ENCODE data around the gene FUT7. TPM values are rescaled to one million over a fixed set of nuclear protein-coding genes. Genes with fewer than 3 reads are reported as not detected.
"Not testable (repeated sequence)": the region's sequence is repeated elsewhere in the genome, so short reads cannot be mapped to it uniquely, and the experiment has no call there.

The FUT7 gene
- total RNA-seq, 2 experiments from 2014 or later: 1.3 to 1.6 TPM

DNA sequence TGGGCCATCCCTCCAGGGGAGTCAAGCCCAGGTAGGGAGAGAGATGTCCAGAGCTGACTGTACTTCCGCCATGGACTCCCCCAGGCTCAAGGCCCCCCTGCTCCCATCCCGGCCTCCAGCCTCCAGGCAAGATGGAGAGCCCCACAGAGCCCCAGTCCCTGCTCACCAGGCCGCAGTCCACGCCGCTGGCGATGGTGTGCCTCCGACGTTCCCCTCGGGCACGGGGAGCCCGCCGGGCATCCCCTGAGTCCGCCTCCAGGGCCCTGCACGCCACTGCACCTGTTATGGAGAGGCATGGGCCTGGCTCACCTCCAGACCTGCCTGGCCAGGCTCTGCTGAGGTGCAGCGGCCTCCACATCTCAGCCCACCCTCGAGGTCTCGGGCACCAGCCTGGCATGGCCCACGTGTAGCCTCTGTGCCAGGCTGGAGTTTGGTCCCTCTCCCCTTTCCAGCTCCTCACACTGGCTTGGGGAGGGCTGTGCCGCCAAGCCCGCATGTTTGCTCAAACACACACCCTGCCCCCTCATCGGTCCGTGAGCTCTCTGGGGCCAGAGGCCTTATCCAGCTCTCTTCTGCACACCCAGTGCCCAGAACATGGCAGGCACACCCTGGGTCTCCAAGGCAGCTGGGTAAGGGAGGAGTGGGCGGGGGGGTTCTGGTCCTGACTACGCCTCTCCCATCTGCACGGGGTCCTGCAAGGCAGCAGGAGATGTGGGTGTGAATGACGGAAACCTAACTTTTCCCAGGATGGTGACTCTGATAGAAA lies 34.4 kb upstream of the FUT7 start:
- intact Hi-C loops (cut with DNase I, micrococcal nuclease): loop anchor here in 1 of 2 experiments (2.0 to 10.0 kb wide), 3 partner anchors 17 to 281 kb away; partner anchors contain the start of gene ABCA2
- H3K36me3 Mint-ChIP-seq (ENCODE audit: low read depth): peaks cover 2% of the 10 kb centered on the region
- H3K27ac Mint-ChIP-seq: no peak overlapping the region
- peaks cover 9% of the 10 kb centered on the region for H3K4me1 Mint-ChIP-seq
- no peak overlapping the region for H3K4me3 Mint-ChIP-seq
- ChIA-PET POLR2A (no interaction called here), CTCF (interaction anchor here (0.7 to 3.6 kb wide), 7 partner anchors 11 to 252 kb away, joined by 3 to 43 read pairs (median 6); partner anchors contain the start of genes MAN1B1 and NPDC1)
- DNase-seq (no peak), ATAC-seq (no peak)
- H3K27me3 Mint-ChIP-seq: no peaks in the 10 kb centered on the region
- H3K9me3 Mint-ChIP-seq (ENCODE audit: low read depth): no peaks in the 10 kb centered on the region

DNA sequence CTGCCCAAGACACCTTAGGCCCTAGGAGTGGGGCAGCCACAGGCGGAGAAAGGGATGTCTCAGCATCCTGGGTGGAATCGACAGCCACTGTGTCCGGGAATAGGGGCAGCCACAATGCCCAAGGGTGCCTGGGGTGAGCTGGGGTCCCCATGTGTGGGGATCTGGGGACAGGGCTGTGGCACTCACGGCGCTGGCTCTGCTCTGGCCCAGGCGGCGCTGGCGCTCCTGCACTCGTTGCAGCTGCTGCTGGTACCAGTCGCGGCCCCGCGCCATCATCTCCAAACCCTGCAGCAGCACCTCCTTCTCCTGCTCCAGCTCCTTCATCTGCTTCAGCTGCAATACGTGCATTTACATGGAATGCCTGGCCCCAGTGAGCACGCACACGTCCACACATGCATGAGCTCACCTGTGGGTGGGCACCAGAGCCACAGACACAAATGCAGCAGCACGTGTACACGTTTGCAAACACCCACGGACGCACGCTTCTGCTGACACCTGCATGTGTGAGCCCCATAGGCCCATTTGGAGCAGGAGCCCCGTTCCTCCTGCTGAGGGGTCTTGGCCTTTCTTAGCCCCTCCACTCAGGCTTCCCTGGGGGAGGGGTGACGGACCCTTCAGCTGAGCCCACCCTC lies 33.6 kb upstream of the FUT7 start:
- H3K4me3 Mint-ChIP-seq: no peak overlapping the region
- no peaks in the 10 kb centered on the region for H3K27me3 Mint-ChIP-seq
- intact Hi-C loops (cut with DNase I, micrococcal nuclease): loop anchor here in 1 of 2 experiments (5.0 to 10.0 kb wide), 2 partner anchors 38 to 281 kb away; partner anchors contain the start of gene ABCA2
- POLR2A ChIA-PET: no interaction called here
- DNase-seq (no peak), ATAC-seq (no peak)
- H3K4me1 Mint-ChIP-seq: peaks cover 5% of the 10 kb centered on the region
- CTCF ChIA-PET: interaction anchor here (0.5 to 3.6 kb wide), 6 partner anchors 10 to 251 kb away, joined by 3 to 43 read pairs (median 4); partner anchors contain the start of genes MAN1B1 and NPDC1
- H3K27ac Mint-ChIP-seq: no peak overlapping the region
- H3K36me3 Mint-ChIP-seq (ENCODE audit: low read depth): peaks cover 2% of the 10 kb centered on the region
- H3K9me3 Mint-ChIP-seq (ENCODE audit: low read depth): no peaks in the 10 kb centered on the region

GRCh38 chr9:137064880-137065164 lies 32.9 kb upstream of the FUT7 start:
- CTCF ChIA-PET: interaction anchor here (0.5 to 2.5 kb wide), 8 partner anchors 9 to 335 kb away, joined by 3 to 11 read pairs (median 6); no protein-coding TSS in a partner anchor
- H3K27ac Mint-ChIP-seq: no peak overlapping the region
- no peaks in the 10 kb centered on the region for H3K9me3 Mint-ChIP-seq (ENCODE audit: low read depth)
- peaks cover 2% of the 10 kb centered on the region for H3K36me3 Mint-ChIP-seq (ENCODE audit: low read depth)
- no peaks in the 10 kb centered on the region for H3K27me3 Mint-ChIP-seq
- POLR2A ChIA-PET: no interaction called here
- DNase-seq (no peak), ATAC-seq (no peak)
- intact Hi-C loops (cut with DNase I, micrococcal nuclease): loop anchor here (1.0 to 10.0 kb wide), 4 partner anchors 19 to 280 kb away; partner anchors contain the start of genes ABCA2 (in 1 of the 2) and NPDC1 (in 1 of the 2)
- H3K4me3 Mint-ChIP-seq: no peak overlapping the region
- H3K4me1 Mint-ChIP-seq: peaks cover 5% of the 10 kb centered on the region

DNA sequence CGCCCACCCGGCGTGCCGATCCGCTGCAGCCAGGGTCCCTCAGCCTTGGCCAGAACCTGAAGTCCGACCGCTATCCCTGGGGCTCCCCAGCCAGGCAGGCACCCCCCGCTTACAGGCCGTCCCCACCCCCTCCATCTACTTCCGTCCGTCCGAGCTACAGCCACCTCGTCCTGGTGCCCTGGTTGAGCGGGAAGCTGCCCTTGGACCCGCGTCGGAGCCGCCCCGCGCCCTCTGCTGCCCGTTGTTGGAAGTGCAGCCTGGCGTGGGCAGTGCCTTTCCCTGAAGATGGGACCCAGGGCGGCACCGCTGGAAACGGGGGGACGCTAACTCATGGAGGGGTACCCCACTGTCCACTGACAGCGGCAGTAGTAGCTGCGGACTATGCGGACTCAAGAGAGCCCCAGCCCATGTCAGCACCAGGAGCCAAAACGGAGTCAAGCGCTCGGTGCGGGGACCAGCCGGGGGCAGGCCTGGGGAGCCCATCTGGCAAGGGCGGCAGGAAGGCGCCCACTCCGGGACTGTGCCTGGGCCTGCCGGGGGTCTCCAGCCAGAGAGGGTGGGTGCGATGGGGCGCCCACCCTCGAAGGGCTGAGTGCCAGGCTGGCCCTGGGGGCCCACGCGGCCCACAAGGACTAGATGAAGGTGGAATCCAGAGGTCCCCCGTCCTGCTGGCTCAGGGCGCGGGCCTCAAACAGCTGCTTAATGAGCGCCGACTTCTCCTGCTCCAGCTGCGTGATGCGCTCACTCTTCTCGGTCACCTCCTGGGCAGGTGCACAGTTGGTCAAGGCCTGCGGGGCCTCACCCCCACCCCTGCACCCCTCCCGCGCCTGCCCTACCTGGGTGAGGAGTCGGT lies 32.4 kb upstream of the FUT7 start:
- Mint-ChIP-seq H3K27me3 (no peaks in the 10 kb centered on the region), H3K36me3 (ENCODE audit: low read depth) (peaks cover 2% of the 10 kb centered on the region), H3K4me1 (peaks cover 5% of the 10 kb centered on the region), H3K4me3 (no peak overlapping the region), H3K27ac (no peak overlapping the region), H3K9me3 (ENCODE audit: low read depth) (no peaks in the 10 kb centered on the region)
- intact Hi-C loops (cut with DNase I, micrococcal nuclease): loop anchor here (1.0 to 10.0 kb wide), 3 partner anchors 18 to 279 kb away; partner anchors contain the start of gene NPDC1 (in 1 of the 2)
- DNase-seq: peak; percentile 79
- ChIA-PET POLR2A (no interaction called here), CTCF (interaction anchor here (0.5 to 2.5 kb wide), 17 partner anchors 8 to 335 kb away, joined by 3 to 14 read pairs (median 4); partner anchors contain the start of genes MAN1B1 and UAP1L1)
- no peak for ATAC-seq

DNA sequence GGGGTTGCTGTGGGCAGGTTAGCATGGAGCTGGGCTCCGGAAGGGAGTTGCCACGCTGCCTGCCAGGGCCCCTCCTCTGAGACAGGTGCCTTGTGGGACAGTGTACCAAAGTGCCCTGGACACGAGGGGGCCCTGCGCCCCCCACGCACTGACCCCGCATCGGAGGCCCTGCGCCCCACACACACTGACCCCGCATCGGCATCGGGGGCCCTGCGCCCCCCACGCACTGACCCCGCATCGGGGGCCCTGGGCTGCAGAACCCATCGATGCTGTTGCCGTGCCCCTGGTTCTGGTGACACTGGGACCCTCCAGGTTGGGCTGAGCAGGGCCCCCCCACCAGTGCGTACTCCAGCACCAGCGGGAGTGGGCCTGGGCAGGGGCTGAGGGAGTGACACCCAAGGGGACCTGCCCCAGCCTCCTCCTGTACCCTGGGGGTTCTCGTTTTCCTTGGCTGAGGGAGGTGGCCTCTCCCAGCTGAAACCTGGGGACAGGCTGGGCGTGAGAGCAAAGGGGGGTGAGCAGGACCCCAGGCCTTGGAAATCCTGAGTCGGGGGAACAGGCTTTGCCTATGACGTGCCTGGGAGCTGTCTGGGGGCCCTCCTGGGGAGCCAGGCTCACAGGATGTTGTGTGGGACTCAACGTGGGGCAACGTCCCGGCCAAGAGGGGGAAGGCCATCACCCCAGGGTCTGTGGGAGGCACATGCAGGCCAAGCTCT lies 31.6 kb upstream of the FUT7 start:
- POLR2A ChIA-PET: no interaction called here
- Mint-ChIP-seq H3K27ac (no peak overlapping the region), H3K36me3 (ENCODE audit: low read depth) (peaks cover 2% of the 10 kb centered on the region), H3K27me3 (no peaks in the 10 kb centered on the region), H3K4me1 (peaks cover 5% of the 10 kb centered on the region), H3K4me3 (no peak overlapping the region), H3K9me3 (ENCODE audit: low read depth) (no peaks in the 10 kb centered on the region)
- CTCF ChIA-PET: interaction anchor here (0.6 to 2.5 kb wide), 16 partner anchors 8 to 334 kb away, joined by 3 to 14 read pairs (median 4); partner anchors contain the start of genes MAN1B1 and UAP1L1
- intact Hi-C loops (cut with DNase I, micrococcal nuclease): loop anchor here (1.0 to 10.0 kb wide), 3 partner anchors 17 to 279 kb away; partner anchors contain the start of gene NPDC1 (in 1 of the 2)
- DNase-seq (no peak), ATAC-seq (no peak)

GRCh38 chr9:137062798-137063197 lies 30.9 kb upstream of the FUT7 start:
- H3K36me3 Mint-ChIP-seq (ENCODE audit: low read depth); ATAC-seq; DNase-seq; H3K4me1 Mint-ChIP-seq; H3K9me3 Mint-ChIP-seq (ENCODE audit: low read depth); H3K27me3 Mint-ChIP-seq; H3K4me3 Mint-ChIP-seq; H3K27ac Mint-ChIP-seq; POLR2A ChIA-PET: not testable (repeated sequence)
- CTCF ChIA-PET: interaction anchor here (2.5 kb wide), 1 partner anchor 28 kb away, joined by 7 read pairs; no protein-coding TSS in a partner anchor
- intact Hi-C loops (cut with DNase I, micrococcal nuclease): loop anchor here in 1 of 2 experiments (10.0 kb wide), 1 partner anchor 278 kb away; no protein-coding TSS in a partner anchor

DNA sequence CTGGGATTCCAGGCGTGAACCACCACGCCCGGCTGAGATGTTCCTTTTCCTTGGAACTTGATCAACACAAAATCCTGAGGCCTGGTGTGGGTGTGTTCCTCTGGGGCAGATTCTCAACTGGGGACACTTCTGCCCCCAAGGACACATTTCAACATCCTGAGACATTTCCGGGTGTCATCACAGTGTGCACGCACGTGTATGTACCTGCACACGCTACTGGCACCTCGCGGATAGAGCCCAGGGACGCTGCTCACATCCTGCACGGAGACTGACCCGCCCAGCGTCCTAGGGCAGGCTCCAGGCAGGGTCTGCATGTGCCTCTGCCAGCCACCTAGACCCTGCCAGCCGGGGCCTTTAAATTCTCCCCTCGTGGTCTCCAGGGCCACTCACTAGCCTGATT lies 30.5 kb upstream of the FUT7 start:
- H3K36me3 Mint-ChIP-seq (ENCODE audit: low read depth): peaks cover 2% of the 10 kb centered on the region
- ATAC-seq (no peak), DNase-seq (no peak)
- H3K4me3 Mint-ChIP-seq: no peak overlapping the region
- no peaks in the 10 kb centered on the region for H3K27me3 Mint-ChIP-seq
- H3K9me3 Mint-ChIP-seq (ENCODE audit: low read depth): no peaks in the 10 kb centered on the region
- intact Hi-C loops (cut with DNase I, micrococcal nuclease): loop anchor here in 1 of 2 experiments (10.0 kb wide), 1 partner anchor 278 kb away; no protein-coding TSS in a partner anchor
- POLR2A ChIA-PET: no interaction called here
- no peaks in the 10 kb centered on the region for H3K4me1 Mint-ChIP-seq
- CTCF ChIA-PET: interaction anchor here (2.5 kb wide), 1 partner anchor 27 kb away, joined by 7 read pairs; no protein-coding TSS in a partner anchor
- H3K27ac Mint-ChIP-seq: no peak overlapping the region

DNA sequence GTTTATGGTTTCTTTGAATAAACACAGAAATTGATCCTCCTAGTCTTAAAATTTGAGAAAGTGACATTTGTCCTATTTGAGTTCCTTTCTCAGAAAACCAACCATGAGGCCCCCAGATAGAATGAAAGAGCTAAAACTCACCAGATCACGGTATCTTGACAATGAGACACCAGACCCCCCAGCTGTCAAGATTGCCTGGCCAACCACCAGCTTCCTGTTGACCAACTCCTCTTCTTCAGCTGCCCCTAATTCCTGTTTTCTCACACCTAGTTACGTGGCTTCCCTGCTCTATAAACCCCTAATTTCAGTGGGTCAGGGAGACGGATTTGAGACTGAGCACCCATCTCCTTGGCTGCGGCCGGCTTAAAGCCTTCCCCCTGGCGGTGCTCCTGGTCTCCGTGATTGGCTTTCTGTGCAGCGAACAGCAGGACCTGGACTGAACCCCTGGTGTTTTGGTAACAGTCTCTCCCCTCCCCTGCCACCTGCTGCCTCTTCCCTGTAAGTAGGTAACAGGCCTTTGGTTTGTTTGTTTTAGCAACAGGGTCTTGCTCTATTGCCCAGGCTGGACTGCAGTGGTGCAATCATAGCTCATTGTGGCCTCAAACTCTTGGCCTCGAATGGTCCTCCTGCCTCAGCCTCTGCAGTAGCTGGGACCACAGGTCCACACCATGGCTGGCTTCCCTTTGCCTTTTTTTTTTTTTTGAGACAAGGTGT lies 26.8 kb upstream of the FUT7 start:
- H3K36me3 Mint-ChIP-seq (ENCODE audit: low read depth): no peaks in the 10 kb centered on the region
- H3K27me3 Mint-ChIP-seq: no peaks in the 10 kb centered on the region
- no peaks in the 10 kb centered on the region for H3K9me3 Mint-ChIP-seq (ENCODE audit: low read depth)
- DNase-seq (no peak), ATAC-seq (no peak)
- ChIA-PET POLR2A (no interaction called here), CTCF (interaction anchor here (0.6 to 2.3 kb wide), 8 partner anchors 9 to 93 kb away, joined by 3 to 20 read pairs (median 4); partner anchors contain the start of gene NPDC1)
- no peak overlapping the region for H3K4me3 Mint-ChIP-seq
- intact Hi-C loops (cut with DNase I, micrococcal nuclease): no loop called here
- no peak overlapping the region for H3K27ac Mint-ChIP-seq
- no peaks in the 10 kb centered on the region for H3K4me1 Mint-ChIP-seq

GRCh38 chr9:137057545-137057944 lies 25.7 kb upstream of the FUT7 start:
- intact Hi-C loops (cut with DNase I, micrococcal nuclease): no loop called here
- no peaks in the 10 kb centered on the region for H3K36me3 Mint-ChIP-seq (ENCODE audit: low read depth)
- H3K27ac Mint-ChIP-seq: no peak overlapping the region
- POLR2A ChIA-PET: no interaction called here
- no peak overlapping the region for H3K4me3 Mint-ChIP-seq
- H3K27me3 Mint-ChIP-seq: peaks cover 2% of the 10 kb centered on the region
- CTCF ChIA-PET: interaction anchor here (1.0 to 2.2 kb wide), 3 partner anchors 10 to 230 kb away, joined by 3 to 20 read pairs (median 3); partner anchors contain the start of gene NPDC1
- no peak for ATAC-seq
- no peaks in the 10 kb centered on the region for H3K9me3 Mint-ChIP-seq (ENCODE audit: low read depth)
- no peak for DNase-seq
- no peaks in the 10 kb centered on the region for H3K4me1 Mint-ChIP-seq
